ENCODE data around the gene PRMT3. TPM values are rescaled to one million over a fixed set of nuclear protein-coding genes. Genes with fewer than 3 reads are reported as not detected.
"Not testable (repeated sequence)": the region's sequence is repeated elsewhere in the genome, so short reads cannot be mapped to it uniquely, and the experiment has no call there.

Gene PRMT3
- polyA plus RNA-seq, 4 donors: 15.6 to 18.4 (median 17.5) TPM

- no peak for DNase-seq (ENCODE audit: low read depth in 4 of 4, low spot score in 2 of 4)
Observed at GRCh38 chr11:20497124-20497792, 109.7 kb downstream of the PRMT3 start.

- no peak for DNase-seq (ENCODE audit: low read depth in 4 of 4, low spot score in 2 of 4)
Observed at GRCh38 chr11:20501252-20501651, 113.7 kb downstream of the PRMT3 start.

GRCh38 chr11:20501971-20502370 lies 114.5 kb downstream of the PRMT3 start:
- DNase-seq (ENCODE audit: low read depth in 4 of 4, low spot score in 2 of 4): no peak

- DNase-seq (ENCODE audit: low read depth in 4 of 4, low spot score in 2 of 4): no peak
Observed at GRCh38 chr11:20511982-20512381, 124.5 kb downstream of the PRMT3 start.

- DNase-seq (ENCODE audit: low read depth in 4 of 4, low spot score in 2 of 4): no peak
Observed at GRCh38 chr11:20512869-20513268, 125.4 kb downstream of the PRMT3 start.

- no peak for DNase-seq (ENCODE audit: low read depth in 4 of 4, low spot score in 2 of 4)
Observed at GRCh38 chr11:20518323-20518834, 130.9 kb downstream of the PRMT3 start.

- DNase-seq (ENCODE audit: low read depth in 4 of 4, low spot score in 2 of 4): no peak
Observed at GRCh38 chr11:20522536-20522935, 135.0 kb downstream of the PRMT3 start.

- DNase-seq (ENCODE audit: low read depth in 4 of 4, low spot score in 2 of 4): no peak
Observed at GRCh38 chr11:20529757-20530156, 142.2 kb downstream of the PRMT3 start.

GRCh38 chr11:20530942-20531703 lies 143.6 kb downstream of the PRMT3 start:
- no peak for DNase-seq (ENCODE audit: low read depth in 4 of 4, low spot score in 2 of 4)

GRCh38 chr11:20535271-20535881 lies 147.9 kb downstream of the PRMT3 start:
- DNase-seq (ENCODE audit: low read depth in 4 of 4, low spot score in 2 of 4): no peak

- no peak for DNase-seq (ENCODE audit: low read depth in 4 of 4, low spot score in 2 of 4)
Observed at GRCh38 chr11:20536365-20536764, 148.8 kb downstream of the PRMT3 start.

- DNase-seq (ENCODE audit: low read depth in 4 of 4, low spot score in 2 of 4): no peak
Observed at GRCh38 chr11:20536784-20537183, 149.3 kb downstream of the PRMT3 start.

- peak in 1 of 4 donors; percentile 12 for DNase-seq (ENCODE audit: low read depth in 4 of 4, low spot score in 2 of 4)
Observed at GRCh38 chr11:20541503-20541902, 154.0 kb downstream of the PRMT3 start.

GRCh38 chr11:20544603-20545237 lies 157.2 kb downstream of the PRMT3 start:
- no peak for DNase-seq (ENCODE audit: low read depth in 4 of 4, low spot score in 2 of 4)

GRCh38 chr11:20547411-20547810 lies 159.9 kb downstream of the PRMT3 start:
- DNase-seq (ENCODE audit: low read depth in 4 of 4, low spot score in 2 of 4): no peak

- no peak for DNase-seq (ENCODE audit: low read depth in 4 of 4, low spot score in 2 of 4)
Observed at GRCh38 chr11:20551096-20551495, 163.6 kb downstream of the PRMT3 start.

GRCh38 chr11:20555783-20556182 lies 168.3 kb downstream of the PRMT3 start:
- no peak for DNase-seq (ENCODE audit: low read depth in 4 of 4, low spot score in 2 of 4)

GRCh38 chr11:20556396-20556795 lies 168.9 kb downstream of the PRMT3 start:
- DNase-seq (ENCODE audit: low read depth in 4 of 4, low spot score in 2 of 4): not testable (repeated sequence)

GRCh38 chr11:20558741-20559140 lies 171.2 kb downstream of the PRMT3 start:
- no peak for DNase-seq (ENCODE audit: low read depth in 4 of 4, low spot score in 2 of 4)
